Stimulated activated CD4-positive, alpha-beta T cell treated with anti-CD3 and anti-CD28 coated beads, Interleukin-1b, Interleukin-23, amount 100 ng/mL, for 4 hours (primary cell): ENCODE data around the gene HLA-DOB.

Experiments
- DNase-seq, 2 donors: peaks; one replicate each; pipeline ENCODE4 v3.0.0-alpha.2; 2020; ENCODE audit warnings: low read depth in 2 of 2

Gene HLA-DOB

DNA sequence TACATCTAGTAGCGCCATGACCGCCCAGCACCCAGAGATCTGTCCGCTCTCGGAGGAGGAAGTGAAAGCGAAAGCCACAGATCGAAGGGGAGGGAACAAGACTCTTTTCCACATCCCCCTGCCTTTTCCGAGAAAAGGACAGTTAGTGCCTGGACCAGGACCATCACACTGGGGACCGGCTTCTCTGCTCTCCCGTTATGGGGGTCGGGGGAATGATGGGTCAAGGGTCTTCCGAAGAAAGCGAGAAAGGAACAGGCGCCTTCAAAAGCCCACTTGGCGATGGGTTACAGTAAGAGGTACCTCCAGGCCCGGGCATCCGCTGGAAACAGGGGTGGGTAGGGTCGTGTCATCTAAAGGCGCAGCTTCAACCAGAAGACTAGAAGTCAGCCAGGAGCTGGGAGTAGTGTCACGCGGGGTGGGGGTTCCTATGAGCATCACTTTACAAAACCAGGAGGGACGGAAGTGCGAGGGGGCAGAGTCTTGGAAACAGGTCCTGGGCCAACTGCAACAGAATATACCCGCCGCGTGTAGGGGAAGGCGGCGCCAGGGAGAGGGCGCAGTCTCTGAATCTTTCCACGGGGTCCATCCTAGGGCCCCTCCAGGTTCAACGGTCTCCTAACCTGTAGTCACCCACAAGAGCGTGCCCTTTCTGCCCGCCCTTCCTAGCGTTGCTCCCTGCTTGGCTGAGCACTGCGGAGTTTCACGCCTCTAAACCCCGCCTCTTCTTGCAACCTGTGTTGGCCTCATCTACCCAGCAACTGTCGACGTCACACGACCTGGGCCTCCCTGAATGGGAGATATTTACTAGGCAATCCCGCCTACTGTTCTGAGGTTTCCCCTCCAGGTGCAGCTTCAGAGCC is 27.4 kb upstream of the HLA-DOB start, which contains the start of gene PSMB8:
Gene PSMB8 (minus strand): TSS at position 69 of the 860 bp plus-strand sequence. CDS start 51 bp downstream, at position 18.
- DNase-seq, result peak; percentile 93 to 98

DNA sequence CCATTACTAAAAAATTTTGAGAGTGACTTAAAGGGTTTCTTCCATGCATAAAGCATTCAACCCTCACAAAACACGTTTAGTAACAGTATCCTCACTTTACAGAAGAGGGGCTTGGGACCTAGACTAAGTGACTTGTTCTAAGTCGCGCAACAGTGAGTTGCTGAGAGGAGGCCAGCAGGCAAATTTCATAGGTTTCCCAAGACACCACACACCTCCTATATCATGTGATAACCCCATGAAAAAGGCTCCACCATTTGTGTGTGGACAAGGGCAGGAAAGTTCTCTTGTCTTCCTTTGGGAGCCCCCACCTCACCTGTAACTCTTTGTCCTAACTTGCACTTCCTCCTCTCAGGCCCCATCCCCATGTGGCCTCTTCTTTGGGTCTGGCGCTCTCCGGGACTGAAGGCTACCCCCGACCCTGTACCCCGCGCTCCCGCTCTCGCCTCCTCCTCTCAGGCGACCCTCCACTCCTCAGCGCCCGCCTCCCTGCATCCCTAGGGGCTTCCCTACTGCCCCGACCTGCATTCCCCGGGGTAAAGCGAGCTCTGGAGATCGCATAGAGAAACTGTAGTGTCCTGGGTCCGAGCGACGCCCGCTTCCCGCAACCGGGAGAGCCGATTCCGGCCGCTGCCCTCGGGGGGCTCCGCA is 26.7 kb upstream of the HLA-DOB start:
- DNase-seq, result peak in 1 of 2 donors; percentile 27

DNA sequence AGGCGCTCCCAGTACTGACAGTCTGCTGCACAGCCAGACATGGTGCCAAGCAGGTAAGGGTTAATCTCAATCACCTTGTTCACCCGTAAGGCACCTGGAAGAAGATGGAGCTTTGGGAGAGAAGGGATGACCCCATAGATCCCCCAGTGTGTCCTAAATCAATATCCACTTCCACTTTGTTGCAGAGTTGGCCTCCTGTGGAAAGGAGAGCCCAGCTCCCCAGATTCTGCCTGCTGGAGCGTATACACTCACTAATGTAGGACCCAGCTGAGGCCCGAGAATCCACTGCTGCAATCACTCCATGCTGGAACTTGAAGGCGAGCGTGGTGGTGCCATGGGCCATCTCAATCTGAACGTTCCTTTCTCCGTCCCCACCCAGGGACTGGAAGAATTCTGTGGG is 25.9 kb upstream of the HLA-DOB start:
- DNase-seq, result no peak

DNA sequence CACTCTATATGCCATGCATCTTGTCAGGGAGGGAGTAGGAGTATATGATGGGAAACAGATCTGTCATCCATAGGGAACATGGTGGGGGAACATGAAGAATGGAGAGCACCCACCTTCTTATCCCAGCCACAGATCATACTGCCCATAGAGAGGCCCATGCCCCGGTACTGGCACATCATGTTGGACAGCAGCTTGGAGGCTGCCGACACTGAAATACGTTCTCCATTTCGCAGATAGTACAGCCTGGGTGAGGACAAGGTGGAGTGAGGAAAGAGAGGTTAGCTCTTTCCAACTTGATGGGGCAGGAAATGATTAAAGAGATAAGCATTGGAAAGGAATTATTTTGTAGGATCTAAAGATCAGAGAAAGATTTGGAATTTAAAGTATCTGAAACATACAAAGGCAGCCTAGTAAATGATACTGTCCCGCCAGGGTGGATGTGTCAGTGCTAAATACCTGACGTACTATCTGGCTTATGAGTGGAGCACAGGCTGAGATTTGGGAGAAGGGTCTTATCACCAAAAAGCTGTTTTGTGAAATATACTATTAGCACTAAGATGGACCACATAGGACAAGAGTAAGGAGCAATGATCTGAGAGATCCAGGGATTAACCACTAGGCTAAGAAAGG is 25.3 kb upstream of the HLA-DOB start:
- no peak for DNase-seq

DNA sequence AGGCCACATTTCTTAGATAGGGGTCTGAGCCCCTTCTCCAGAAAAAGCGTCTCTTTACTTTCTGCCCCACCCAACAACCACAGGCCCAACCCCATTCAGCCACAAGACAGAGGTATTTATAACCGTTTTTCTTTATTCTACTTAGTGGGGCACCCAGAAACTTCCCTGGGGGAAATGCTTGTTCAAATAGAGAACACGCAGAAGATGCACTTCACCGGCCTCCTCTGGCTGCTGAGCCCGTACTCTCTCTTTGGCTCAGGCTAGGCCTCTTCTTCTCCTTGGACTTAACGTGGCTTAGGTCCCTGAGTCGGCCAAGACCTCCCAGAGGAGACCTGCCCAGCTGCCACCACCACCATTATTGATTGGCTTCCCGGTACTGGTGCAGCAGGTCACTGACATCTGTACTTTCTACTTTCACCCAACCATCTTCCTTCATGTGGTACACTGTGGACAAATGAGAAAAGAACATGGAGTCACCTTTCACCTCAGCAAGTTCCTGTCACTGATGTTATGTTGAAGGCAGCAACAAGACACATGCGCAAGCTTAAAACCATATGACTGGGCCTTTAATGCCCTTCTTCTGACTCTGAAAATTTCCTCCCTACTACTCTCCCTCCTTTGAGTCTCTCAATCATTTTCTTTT is 23.9 kb upstream of the HLA-DOB start:
- no peak for DNase-seq

DNA sequence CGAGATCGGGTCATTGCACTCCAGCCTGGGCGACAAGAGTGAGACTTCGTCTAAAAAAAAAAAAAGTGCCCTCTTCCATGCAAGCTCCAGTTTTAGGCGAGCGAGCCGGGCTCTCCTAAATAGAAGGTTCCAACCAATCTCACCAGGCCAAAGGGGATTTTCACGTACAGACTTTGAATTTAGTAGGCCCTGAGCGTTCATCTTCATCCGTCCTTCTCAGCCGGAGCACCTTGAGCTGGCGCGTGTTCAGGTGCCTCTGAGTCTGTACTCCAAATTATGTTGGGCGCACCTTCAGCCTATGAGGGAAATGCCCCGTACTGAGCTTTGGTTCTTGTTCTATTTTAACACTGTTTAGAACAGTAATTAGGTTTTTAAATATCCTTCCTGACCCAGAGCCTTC is 22.6 kb upstream of the HLA-DOB start:
- DNase-seq, result no peak

DNA sequence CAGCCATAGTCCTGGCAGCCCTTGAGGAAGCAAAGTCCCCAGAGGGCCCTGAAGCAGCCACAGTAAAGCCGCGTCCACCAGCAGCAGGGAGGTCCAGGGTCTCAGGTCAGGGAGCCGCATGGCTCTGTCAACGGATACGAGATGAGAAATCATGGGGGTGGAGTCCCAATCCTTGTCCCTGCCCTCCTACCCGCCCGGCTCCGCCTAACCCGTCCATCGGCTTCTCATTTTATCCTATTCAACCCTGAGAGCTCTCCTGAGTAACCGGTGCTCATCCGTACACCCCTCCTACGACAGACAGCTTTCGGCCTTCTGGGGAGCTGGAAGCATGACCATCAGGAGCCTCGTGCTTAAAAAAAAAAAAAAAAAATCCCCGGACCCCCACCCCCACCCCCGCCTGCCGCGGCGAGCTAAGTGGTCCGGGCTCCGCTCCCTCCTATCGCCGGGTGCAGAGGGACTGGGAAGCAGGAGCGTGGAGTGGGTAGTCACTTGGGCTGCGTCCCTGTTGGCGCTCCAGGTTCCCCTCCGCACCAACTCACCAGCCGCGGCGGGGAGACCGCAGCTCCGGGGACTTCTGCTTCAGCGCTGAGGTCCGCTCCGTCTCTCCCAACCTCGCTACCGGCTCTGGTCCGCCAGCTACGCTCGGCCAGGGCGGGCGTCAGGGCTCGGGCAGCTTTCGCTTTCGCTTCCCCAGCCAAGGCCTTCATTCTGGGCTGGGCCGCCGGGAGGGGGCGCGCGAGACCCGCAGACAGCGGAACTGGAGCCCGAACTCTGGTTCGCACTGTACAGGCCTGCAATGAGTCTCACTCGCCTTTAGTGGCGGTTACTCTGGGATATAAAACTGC is 21.5 kb upstream of the HLA-DOB start, which contains the start of gene TAP2:
Gene TAP2 (minus strand): TSS at position 626 of the 845 bp plus-strand sequence. CDS start 506 bp downstream, at position 120.
- DNase-seq, result peak; percentile 98 to 99

DNA sequence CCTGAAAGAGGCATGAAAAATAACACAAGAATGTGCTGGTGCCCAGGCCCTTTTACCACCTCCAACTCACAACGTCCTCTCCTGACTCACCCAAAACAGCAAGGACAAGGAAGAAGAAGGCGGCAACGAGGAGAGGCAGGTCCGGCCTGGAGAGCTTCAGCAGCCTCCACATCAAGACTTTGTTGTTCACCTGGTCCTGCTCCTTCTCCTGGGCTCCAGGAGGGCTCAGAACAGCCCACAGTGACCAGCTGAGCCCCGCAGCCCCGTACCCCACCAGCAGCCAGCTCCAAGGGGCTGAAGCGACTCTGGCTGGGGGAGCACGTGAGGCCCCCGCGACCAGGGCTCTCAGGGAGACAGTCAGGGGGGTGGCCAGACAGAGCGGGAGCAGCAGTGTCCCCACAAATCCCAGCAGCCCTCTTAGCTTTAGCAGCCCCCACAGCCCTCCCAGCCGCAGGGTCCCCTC is 20.9 kb upstream of the HLA-DOB start:
- DNase-seq, result no peak

DNA sequence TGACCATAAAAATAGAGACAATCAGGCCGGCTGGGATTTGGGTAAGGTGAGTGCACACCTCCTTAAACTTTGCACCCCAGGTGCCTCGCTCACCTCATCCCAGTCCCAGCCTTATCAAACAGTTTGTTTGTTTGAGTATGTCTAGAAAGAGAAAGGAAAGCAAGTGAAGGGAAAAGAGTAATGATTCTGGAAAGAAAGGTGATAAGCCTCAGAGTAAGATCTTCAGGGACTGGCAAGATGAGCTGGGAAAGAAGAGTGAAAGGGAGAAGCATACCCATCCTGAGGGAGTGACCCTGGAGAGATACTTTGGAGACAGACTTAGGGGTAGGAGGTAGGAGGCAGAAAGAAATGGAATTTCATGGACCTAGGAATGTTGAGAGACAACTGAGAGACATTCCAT is 20.1 kb upstream of the HLA-DOB start:
- DNase-seq, result no peak

DNA sequence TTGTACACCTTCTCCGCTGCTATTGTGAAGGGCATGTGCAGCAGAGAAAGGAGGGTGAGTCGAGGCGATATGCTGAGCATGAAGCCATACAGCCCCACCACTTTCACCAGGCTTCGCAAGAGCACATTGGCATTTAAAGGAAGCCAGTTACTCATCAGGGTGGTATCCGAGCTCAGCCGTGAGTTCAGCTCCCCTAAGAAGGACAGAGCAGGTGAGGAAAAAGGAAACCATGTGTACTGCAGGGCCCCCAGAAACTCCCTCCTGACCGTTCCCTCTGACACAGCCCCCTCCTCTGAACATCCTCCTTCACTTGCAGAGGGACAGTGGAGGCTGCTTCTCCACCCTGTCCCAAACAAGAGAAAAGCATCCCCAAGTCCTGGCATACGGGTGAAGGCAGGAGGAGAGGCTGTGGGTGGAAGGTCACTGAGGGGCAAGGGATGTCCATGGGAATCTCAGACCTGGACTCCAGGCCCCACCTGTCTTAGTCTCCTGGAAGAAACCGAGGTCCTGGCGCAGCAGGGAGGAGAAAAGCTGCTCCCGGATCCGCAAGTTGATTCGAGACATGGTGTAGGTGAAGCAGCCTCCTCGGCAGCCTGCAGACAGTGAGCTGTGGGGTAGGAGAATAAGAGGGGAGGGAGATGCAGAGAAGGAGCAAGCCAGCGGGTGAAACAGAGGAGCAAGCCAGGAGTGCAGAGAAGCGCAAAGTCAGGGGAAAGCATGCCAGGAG is 18.5 kb upstream of the HLA-DOB start:
- DNase-seq, result no peak

DNA sequence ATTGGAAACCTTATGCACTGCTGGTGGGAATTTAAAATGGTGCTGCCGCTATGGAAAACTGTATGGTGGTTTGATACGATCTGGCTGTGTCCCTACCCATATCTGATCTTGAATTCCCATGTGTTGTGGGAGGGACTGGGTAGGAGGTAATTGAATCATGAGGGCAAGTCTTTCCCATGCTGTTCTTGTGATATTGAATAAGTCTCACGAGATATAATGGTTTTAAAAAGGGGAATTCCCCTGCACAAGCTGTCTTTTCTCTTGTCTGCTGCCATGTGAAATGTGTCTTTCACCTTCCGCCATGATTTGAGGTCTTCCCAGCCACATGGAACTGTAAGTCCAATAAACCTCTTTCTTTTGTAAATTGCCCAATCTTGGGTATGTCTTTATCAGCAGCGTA is 16.9 kb upstream of the HLA-DOB start:
- no peak for DNase-seq

DNA sequence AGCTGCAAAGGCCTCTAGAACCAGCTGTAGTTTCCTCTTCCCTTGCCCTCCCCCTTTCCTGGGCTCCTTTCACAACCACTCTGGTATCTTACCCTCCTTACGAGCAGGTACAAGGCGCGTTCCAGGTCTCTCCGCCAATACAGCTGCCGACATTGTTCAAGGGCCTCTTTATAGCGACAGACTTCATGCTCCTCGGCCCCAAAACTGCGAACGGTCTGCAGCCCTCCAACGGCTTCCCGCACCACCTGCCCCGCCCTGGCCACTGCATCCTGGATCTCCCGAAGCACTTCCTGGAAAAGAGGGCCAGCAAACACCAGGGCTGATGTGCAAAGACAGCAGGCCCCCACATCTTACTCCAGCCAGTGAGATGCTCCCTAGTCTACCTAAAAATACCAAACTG is 15.7 kb upstream of the HLA-DOB start:
- no peak for DNase-seq

DNA sequence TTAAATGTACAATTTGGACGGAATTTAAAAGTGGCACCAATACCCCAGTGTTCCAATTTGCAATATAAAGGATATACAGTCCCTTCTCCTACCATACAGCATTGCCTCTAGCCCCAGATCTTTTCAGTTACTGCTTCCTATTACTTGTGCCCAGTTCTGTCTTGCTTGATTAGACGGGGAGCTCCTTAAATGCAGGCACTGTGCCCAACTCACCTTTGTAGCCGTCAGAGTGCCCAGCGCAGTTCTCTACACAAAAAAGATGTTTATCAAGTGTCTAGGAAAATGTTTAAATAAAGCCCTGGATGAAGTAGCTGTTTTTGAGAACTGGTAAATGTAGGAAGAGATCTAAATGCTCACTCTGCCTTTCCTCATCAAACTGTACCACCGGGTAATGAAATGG is 14.1 kb upstream of the HLA-DOB start:
- no peak for DNase-seq

DNA sequence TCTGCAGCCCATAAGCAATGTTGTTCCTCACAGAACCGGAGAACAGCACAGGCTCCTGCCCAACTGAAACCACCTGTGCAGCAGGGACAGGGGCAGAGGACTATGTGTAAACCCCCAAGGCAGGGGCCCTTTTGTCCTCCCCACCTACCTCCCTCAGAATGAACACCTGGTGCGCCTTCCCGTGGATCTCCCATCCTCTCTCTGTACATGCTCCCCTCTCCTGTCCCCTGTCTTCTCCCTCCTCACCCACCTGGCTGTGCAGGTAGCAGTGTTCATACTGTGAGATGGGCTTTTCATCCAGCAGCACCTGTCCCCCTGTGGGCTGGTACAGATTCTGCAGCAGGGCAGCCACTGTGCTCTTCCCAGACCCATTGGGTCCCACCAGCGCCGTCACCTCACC is 13.2 kb upstream of the HLA-DOB start:
- DNase-seq, result no peak

DNA sequence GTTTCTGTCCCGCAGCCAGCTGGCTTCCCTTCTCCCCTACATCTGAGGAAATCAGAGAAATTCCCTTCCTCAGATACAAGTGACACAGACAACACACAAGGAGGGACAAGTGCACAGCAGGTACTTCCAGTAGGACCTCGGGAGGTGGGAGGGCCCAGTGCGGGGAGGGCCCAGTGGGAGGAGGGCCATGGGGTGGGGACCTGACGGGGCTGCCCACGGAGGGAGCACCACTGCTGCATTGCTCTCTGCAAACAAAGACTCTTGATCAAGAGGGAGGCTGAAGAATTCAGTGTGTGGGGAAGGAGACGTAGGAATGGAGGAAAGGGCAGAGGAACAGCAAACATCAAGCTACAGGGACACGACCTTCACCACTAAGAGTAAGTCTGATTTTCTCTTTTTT is 12.7 kb upstream of the HLA-DOB start:
- DNase-seq, result no peak

DNA sequence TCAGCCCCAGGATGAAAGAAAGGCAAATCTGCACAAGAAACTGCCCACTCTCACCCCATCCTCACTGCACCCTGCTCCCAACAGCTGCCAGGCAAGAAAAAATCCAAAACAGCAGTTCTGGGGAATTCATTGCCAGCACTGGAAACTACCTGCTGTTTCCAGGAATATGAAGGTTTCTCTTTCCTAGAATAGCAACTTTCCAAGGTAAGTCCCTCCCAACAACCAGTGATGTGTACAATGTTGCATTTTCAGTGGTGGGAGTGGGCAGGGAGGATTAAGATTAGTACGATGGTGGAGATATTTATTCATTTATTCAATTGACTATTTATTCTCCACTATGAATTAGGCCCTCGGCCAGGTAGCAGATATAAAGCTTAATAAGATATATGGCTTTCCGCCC is 10.2 kb upstream of the HLA-DOB start:
- no peak for DNase-seq

DNA sequence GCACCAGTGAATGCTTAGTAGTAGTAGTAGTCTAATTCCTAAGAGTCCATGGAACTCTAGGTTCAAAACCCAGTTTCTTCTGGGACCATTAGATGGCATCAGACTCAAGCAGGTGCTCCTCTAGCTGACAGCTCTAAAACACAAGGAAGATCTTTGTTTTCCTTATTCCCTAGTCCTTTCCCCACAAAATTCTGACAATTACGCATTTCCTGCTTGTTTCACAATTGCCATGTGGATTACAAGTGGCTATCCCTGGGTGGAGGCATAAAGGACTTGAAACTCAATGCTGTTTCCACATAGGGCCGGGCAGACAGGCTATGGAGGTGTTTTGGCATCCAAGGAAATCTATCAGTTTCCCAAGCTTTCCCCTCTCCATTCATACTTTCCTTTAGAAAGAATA is 9.2 kb upstream of the HLA-DOB start:
- DNase-seq, result no peak

DNA sequence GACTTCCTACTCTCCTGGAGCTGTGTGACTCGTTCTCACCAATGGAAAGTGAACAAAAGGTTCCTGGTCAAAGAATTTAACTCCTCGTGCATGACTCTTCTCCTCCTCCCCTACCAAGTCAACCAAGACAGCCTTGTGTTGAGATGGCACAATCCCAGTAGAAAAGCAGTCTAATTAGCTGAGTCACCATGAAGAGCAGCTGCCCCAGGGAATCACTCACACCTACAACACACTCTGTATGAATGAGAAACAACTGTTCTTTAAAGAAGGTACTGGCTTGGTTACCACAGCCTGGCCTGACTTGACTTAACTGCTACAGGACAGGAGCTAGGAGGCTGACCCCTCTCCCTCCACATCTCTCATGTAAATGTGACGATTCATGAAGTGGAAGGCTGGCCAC is 2.9 kb upstream of the HLA-DOB start:
- DNase-seq, result no peak

DNA sequence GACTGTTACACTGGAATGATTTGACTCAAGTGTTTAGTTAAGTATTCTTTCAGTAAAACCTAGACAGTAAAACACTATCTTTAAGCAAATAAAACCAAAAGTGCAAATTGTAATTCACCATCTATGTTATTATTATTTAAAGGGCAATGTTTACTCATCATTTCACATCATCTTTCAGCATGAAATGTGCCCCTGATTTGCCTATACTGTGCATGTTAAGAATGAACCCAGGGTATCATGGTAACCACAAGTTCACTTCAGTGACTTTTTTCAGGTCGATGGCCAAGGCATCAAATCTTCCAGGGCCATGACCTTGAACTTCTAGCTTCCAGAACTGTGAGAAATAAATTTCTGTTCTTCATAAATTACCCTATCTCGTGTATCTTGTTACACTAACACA is 2.1 kb upstream of the HLA-DOB start:
- DNase-seq, result no peak

DNA sequence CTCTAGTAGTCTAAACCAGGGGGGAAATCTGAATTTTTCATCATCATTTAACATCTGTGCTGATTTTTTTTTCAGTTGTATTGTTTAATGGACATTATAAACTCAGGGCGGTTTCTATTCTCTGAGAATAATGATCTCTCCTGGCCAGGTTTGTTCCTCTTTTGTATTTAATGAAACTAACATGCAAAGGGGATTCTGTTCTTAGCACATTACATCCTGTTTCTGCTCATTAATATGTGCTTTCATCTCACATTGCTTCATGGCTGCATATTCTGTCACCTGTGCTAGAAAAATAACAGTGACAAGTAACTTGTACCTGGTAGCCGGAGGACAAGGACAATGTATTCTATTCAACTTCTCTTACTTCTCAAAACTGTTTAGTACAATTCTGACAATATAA is 806 bp downstream of the HLA-DOB start:
- no peak for DNase-seq
